KMS-11 (cell line): ENCODE data around the gene SSBP2.
A peak's percentile ranks its signal among the peaks of the same experiment; 100 is the strongest.

Source experiments
- H2AFZ ChIP-seq: fragments of 200-600 bp; sonication (generic); 2 replicates; pipeline ENCODE4 v1.6.1; 2016; ENCODE audit warnings: antibody characterized with exemption, mixed run types, low read depth
- H3K27ac ChIP-seq: fragments of 200-600 bp; sonication (generic); 2 replicates; pipeline ENCODE4 v1.6.1; 2016; ENCODE audit warnings: mild to moderate bottlenecking, mixed run types
- H3K27me3 ChIP-seq: fragments of 200-600 bp; sonication (generic); 2 replicates; pipeline ENCODE4 v1.6.1; 2017; ENCODE audit warnings: mild to moderate bottlenecking, low read depth, mixed run types, moderate library complexity; ENCODE audit not compliant: insufficient read depth
- H3K36me3 ChIP-seq: fragments of 200-600 bp; sonication (generic); 2 replicates; pipeline ENCODE4 v1.6.1; 2017; ENCODE audit warnings: mild to moderate bottlenecking, mixed run types; ENCODE audit not compliant: insufficient read depth
- H3K4me1 ChIP-seq: fragments of 200-600 bp; sonication (generic); 2 replicates; pipeline ENCODE4 v1.6.1; 2016; ENCODE audit warnings: mild to moderate bottlenecking, low read depth, mixed run types; ENCODE audit not compliant: poor library complexity, severe bottlenecking
- H3K4me2 ChIP-seq: fragments of 200-600 bp; sonication (generic); 2 replicates; pipeline ENCODE4 v1.7.0; 2016; ENCODE audit warnings: mild to moderate bottlenecking, mixed run types
- H3K4me3 ChIP-seq: fragments of 200-600 bp; sonication (generic); IDR thresholded peaks from 2 replicates; pipeline ENCODE4 v1.6.1; 2017; ENCODE audit warnings: low read depth, low read length, mixed read lengths; ENCODE audit not compliant: insufficient read depth
- H3K79me2 ChIP-seq: fragments of 200-600 bp; sonication (generic); 2 replicates; pipeline ENCODE4 v1.6.1; 2016; ENCODE audit warnings: low read depth, mixed run types; ENCODE audit not compliant: insufficient read depth
- H3K9ac ChIP-seq: fragments of 200-600 bp; sonication (generic); 2 replicates; pipeline ENCODE4 v1.6.1; 2016; ENCODE audit warnings: mild to moderate bottlenecking, mixed run types
- H4K20me1 ChIP-seq: fragments of 200-600 bp; sonication (generic); 2 replicates; pipeline ENCODE4 v1.6.1; 2016; ENCODE audit warnings: mild to moderate bottlenecking, mixed run types; ENCODE audit not compliant: insufficient read depth
- CTCF ChIP-seq: fragments of 200-600 bp; sonication (generic); conservative IDR thresholded peaks from 2 replicates; pipeline ENCODE4 v1.6.1; 2017; ENCODE audit warnings: low read depth, mild to moderate bottlenecking, antibody characterized with exemption, low read length, moderate library complexity, mixed read lengths

The SSBP2 gene

GRCh38 chr5:81760521-81760920 lies 9.6 kb upstream of the SSBP2 start:
- no peak for TF ChIP-seq CTCF
- H3K4me1 ChIP-seq, result peaks cover 18% of the 10 kb centered on the region
- no peaks in the 10 kb centered on the region for H3K27me3 ChIP-seq
- H3K36me3 ChIP-seq, result no peaks in the 10 kb centered on the region
- H3K4me2 ChIP-seq, result no peak overlapping the region
- H3K4me3 ChIP-seq, result no peak overlapping the region
- H3K27ac ChIP-seq, result no peak overlapping the region
- no peaks in the 10 kb centered on the region for H3K79me2 ChIP-seq
- H4K20me1 ChIP-seq, result no peaks in the 10 kb centered on the region
- peak overlapping the region; percentile 58; the same call in 1 of the 2 replicates for H2AFZ ChIP-seq
- no peak overlapping the region for H3K9ac ChIP-seq

GRCh38 chr5:81759632-81760005 lies 8.7 kb upstream of the SSBP2 start:
- no peaks in the 10 kb centered on the region for H3K27me3 ChIP-seq
- H3K27ac ChIP-seq, result no peak overlapping the region
- H3K4me1 ChIP-seq, result peaks cover 20% of the 10 kb centered on the region
- H3K9ac ChIP-seq, result no peak overlapping the region
- H3K4me3 ChIP-seq, result no peak overlapping the region
- H3K79me2 ChIP-seq, result no peaks in the 10 kb centered on the region
- no peak overlapping the region for H2AFZ ChIP-seq
- no peaks in the 10 kb centered on the region for H3K36me3 ChIP-seq
- H3K4me2 ChIP-seq, result no peak overlapping the region
- TF ChIP-seq CTCF, result no peak
- H4K20me1 ChIP-seq, result no peaks in the 10 kb centered on the region

- Histone ChIP-seq H3K4me2 (no peak overlapping the region), H3K4me3 (no peak overlapping the region), H3K9ac (no peak overlapping the region), H3K36me3 (no peaks in the 10 kb centered on the region), H3K79me2 (no peaks in the 10 kb centered on the region), H3K27me3 (no peaks in the 10 kb centered on the region), H3K27ac (no peak overlapping the region), H3K4me1 (peaks cover 22% of the 10 kb centered on the region), H2AFZ (no peak overlapping the region), H4K20me1 (no peaks in the 10 kb centered on the region)
- TF ChIP-seq CTCF, result no peak
These were observed 6.5 kb upstream of the SSBP2 start for GRCh38 chr5:81757404-81757803.

GRCh38 chr5:81756016-81756415 lies 5.1 kb upstream of the SSBP2 start:
- no peak overlapping the region for H3K9ac ChIP-seq
- no peak overlapping the region for H3K27ac ChIP-seq
- H3K4me1 ChIP-seq, result peaks cover 18% of the 10 kb centered on the region
- H4K20me1 ChIP-seq, result no peaks in the 10 kb centered on the region
- no peaks in the 10 kb centered on the region for H3K79me2 ChIP-seq
- no peak overlapping the region for H3K4me2 ChIP-seq
- H3K27me3 ChIP-seq, result no peaks in the 10 kb centered on the region
- H2AFZ ChIP-seq, result no peak overlapping the region
- no peak for TF ChIP-seq CTCF
- H3K4me3 ChIP-seq, result no peak overlapping the region
- H3K36me3 ChIP-seq, result no peaks in the 10 kb centered on the region
